Embryonic facial prominence (tissue), 1 donor: ENCODE results near the gene KCNH5.

Experiments used
- DNase-seq: peaks from one replicate; pipeline ENCODE4 v3.0.0-alpha.2; 2016; ENCODE audit errors: extremely low spot score

KCNH5 gene

DNA sequence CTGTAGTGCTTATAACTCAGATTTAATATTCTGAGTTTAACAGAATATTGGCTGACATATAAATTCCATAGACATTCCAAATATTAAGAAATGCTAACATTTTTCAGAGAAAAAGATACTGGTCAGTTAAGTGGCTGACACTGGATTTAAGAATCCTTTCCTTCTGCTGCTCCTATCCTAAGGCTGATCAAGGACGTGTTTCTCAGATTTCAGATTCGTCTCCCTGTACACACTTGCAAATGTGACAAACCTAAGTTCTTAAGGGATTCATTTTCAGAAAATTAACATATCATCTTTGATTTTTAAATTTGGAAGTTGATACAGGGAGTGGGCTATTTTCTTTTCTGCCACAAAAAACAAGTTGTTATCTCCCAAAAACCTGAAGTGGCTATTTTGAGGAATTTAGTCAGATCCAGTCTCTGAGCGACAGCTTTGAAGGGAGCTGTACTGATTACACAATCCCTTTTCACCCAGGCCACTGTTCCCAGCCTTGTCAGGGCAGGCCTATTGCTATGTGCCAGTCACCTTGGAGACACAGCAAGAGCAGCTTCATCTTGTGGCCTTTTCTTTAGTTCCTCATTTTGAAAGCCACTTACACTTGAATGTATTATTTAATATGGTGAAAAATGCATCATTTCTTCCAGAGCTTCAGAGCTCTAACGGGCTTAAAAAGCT, 370.6 kb downstream of the KCNH5 start:
- DNase-seq, result no peak

GRCh38 chr14:62673014-62673755, 372.1 kb downstream of the KCNH5 start:
- DNase-seq, result no peak

GRCh38 chr14:62670526-62670925, 374.7 kb downstream of the KCNH5 start:
- DNase-seq, result no peak

GRCh38 chr14:62667421-62667914, 377.8 kb downstream of the KCNH5 start:
- no peak for DNase-seq

- no peak for DNase-seq
Measured at GRCh38 chr14:62665286-62665685, 380.0 kb downstream of the KCNH5 start.

- DNase-seq, result no peak
Measured at GRCh38 chr14:62663456-62663821, 381.8 kb downstream of the KCNH5 start.

DNA sequence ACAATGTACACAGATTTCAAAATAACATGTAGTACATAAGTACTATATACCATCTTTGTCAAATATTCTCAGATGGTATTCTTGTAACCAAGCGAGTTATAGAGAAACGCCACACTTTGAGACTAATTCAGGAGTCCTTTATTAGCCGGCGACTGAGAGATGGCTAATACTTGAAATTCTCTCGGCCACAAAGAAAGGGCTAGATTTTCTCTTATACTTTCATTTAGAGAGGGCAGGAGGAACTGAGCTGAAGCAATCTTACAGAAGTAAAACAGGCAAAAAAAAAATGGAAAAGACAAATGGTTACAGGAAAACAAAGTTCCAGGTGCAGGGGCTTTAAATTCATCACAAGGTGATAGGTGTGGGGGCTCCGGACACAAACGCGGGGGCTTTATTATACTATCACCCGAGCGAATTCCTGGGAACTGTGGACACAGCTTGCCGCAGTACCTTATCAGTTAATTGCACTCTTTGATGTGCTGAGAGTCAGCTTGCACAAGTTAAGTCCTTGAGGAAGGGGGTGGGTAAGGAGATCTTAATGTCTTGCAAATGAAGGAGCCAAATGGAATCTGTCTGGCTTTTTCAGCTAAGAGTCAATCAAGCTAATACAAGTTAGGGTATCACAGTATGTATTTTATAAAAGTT, 382.3 kb downstream of the KCNH5 start:
- DNase-seq, result no peak

- DNase-seq, result no peak
Measured at GRCh38 chr14:62661818-62662217, 383.4 kb downstream of the KCNH5 start.

DNA sequence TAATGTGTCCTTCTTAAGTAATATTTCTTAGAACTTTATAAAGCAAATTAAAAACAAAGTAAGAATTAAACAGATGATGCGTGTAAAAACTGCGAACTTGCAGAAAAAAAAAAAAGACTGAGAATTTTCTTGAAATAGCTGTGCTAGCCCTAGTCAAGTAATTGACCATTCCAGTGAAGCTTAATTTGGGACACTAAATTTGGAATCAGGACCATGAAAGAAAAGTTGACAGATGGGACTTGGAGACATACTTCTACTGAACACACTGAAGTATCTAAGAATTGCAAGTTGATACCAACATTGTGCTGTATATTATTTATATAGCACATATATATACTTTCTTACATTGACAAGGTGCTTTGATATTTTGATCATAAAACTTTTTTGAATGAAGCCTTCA, 386.6 kb downstream of the KCNH5 start:
- no peak for DNase-seq

DNA sequence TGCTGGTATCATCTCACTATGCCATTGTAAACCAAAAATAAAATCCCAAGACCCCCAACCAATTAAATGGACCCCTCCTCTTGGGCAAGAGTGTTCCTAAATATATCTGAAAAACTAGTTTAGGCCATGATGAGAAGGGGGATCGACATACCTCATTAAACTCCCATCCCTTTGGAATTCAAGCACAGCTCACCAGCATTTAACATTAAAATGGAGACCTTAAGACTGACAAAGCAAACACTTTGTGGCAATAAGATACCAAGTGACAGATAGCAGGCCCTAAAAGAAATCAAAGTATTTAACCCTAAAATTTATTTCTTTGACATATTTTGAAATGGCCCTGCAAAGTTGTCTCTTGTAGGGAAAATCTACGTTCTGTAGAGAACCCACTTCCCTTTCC, 387.9 kb downstream of the KCNH5 start:
- no peak for DNase-seq

DNA sequence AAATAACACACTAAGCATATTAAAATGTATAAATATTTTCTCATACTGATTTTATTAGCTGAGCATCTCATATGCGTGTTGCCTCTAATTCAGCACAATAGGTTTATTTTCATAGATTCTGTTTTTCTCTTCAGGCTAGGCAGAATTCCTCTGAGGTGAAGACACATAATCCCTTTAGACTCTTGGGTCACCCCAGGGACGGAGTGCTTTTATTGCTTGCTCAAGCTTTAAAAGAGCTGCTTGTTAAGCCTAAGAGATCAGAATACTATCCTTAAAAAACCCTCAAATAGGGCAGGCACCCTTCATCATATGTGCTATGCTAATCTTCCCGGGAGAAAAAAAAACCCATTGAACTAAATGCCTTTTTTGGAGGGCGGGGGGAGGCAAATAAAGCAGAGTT, 390.1 kb downstream of the KCNH5 start:
- DNase-seq, result no peak

GRCh38 chr14:62654641-62655040, 390.6 kb downstream of the KCNH5 start:
- no peak for DNase-seq
